GM12892 (cell line): ENCODE data around the gene APBB2.

Experiments
- POLR2A ChIP-seq: IDR thresholded peaks from 2 replicates; pipeline ENCODE4 v1.6.1; 2011; ENCODE audit warnings: low read depth, low read length, control low read depth
- POLR2AphosphoS5 ChIP-seq: IDR thresholded peaks from 2 replicates; pipeline ENCODE4 v1.6.1; 2011; ENCODE audit warnings: low read depth, low read length, control low read depth

DNA sequence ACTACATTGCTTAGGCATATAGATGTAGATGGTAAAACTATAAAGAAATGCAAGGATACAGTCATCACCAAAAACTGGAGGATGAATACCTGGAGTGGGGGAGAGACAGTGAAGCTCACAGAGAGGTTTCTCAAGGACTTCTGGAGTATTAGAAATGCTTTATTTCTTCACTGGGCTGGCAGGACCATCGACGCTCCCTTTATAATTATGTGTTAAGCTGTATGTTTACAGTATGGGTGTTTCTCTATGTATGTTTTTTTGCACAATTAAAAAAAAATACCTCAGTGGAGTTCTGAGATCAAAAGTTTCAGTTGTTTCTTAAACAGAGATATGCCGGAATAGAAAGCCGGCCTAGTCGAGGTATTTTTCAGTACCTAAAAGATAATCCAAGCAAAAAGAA lies 263.3 kb downstream of the APBB2 start:
- TF ChIP-seq POLR2A (no peak), POLR2AphosphoS5 (no peak)
